ENCODE measurements around the gene PLCB4.

DNA sequence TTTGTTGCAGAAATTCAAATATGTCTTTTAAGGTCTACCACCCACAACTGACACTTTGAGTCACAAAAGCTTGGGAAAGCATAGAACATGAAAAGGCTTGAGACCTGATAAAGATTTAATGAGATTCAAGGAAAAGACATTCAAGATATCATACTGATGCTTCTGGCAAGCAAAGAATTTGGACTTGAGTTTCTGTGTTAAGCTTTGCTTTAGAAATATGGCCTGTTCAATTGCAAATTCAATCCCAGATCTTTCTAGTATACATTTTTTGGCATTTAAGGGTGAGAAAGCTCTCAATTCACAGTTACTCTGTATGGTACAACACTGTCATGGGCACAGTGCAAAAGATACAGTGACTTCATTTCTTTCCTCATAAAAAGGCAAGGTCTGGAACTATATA, 406.6 kb downstream of the PLCB4 start:
- TF ChIP-seq, protein P1, sequence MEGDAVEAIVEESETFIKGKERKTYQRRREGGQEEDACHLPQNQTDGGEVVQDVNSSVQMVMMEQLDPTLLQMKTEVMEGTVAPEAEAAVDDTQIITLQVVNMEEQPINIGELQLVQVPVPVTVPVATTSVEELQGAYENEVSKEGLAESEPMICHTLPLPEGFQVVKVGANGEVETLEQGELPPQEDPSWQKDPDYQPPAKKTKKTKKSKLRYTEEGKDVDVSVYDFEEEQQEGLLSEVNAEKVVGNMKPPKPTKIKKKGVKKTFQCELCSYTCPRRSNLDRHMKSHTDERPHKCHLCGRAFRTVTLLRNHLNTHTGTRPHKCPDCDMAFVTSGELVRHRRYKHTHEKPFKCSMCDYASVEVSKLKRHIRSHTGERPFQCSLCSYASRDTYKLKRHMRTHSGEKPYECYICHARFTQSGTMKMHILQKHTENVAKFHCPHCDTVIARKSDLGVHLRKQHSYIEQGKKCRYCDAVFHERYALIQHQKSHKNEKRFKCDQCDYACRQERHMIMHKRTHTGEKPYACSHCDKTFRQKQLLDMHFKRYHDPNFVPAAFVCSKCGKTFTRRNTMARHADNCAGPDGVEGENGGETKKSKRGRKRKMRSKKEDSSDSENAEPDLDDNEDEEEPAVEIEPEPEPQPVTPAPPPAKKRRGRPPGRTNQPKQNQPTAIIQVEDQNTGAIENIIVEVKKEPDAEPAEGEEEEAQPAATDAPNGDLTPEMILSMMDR (IDR thresholded peaks at IDR 0.05): no peak
- TF ChIP-seq POLR2A (IDR thresholded peaks at IDR 0.05) (no peak), POLR2AphosphoS5 (IDR thresholded peaks at IDR 0.05; ENCODE audit: insufficient read depth in 1 of 2, low read depth in 1 of 2) (no peak)

Measured in vagina (tissue), 2 donors.